Fibroblast of lung (primary cell): ENCODE data around the gene POLR2M. TPM values are rescaled to one million over a fixed set of nuclear protein-coding genes. Genes with fewer than 3 reads are reported as not detected.
A peak's percentile ranks its signal among the peaks of the same experiment; 100 is the strongest.

Experiments
- DNase-seq, 2 donors: peaks; one replicate each; pipeline versions ENCODE4 v3.0.0 to v3.0.0-alpha.2; 2010; ENCODE audit warnings: low read depth in 2 of 2
- H2AFZ ChIP-seq: 2 replicates; pipeline ENCODE4 v1.5.1; 2012; ENCODE audit warnings: low read length, control low read depth, inconsistent platforms
- H3K27ac ChIP-seq: 2 replicates; pipeline ENCODE4 v1.5.1; 2011; ENCODE audit warnings: low read length, control low read depth; ENCODE audit not compliant: insufficient read depth
- H3K27me3 ChIP-seq: 2 replicates; pipeline ENCODE4 v1.5.1; 2011; ENCODE audit warnings: mild to moderate bottlenecking, low read length; ENCODE audit not compliant: control insufficient read depth, insufficient read depth
- H3K36me3 ChIP-seq: 2 replicates; pipeline ENCODE4 v1.5.1; 2011; ENCODE audit warnings: low read length; ENCODE audit not compliant: control insufficient read depth, insufficient read depth
- H3K4me1 ChIP-seq: 2 replicates; pipeline ENCODE4 v1.5.1; 2011; ENCODE audit warnings: low read length; ENCODE audit not compliant: control insufficient read depth, insufficient read depth; ENCODE audit errors: extremely low read depth
- H3K4me2 ChIP-seq: 2 replicates; pipeline ENCODE4 v1.5.1; 2011; ENCODE audit warnings: low read length, control low read depth; ENCODE audit not compliant: insufficient read depth; ENCODE audit errors: extremely low read depth
- H3K4me3 ChIP-seq, 4 experiments: fragments of 200-600 bp in 1 of 4; sonication (generic) in 1 of 4; replicated peaks in 1 of 4; 2 replicates each; pipeline ENCODE4 v1.5.1; 2011 to 2016; ENCODE audit warnings: low read length in 4 of 4, low read depth in 3 of 4, mild to moderate bottlenecking in 3 of 4, control low read depth in 2 of 4, inconsistent platforms in 1 of 4, mixed read lengths in 1 of 4; ENCODE audit not compliant: insufficient read depth in 1 of 4; ENCODE audit errors: control extremely low read depth in 1 of 4
- H3K79me2 ChIP-seq: 2 replicates; pipeline ENCODE4 v1.5.1; 2012; ENCODE audit warnings: mild to moderate bottlenecking, low read length, inconsistent platforms; ENCODE audit not compliant: control insufficient read depth, insufficient read depth
- H3K9ac ChIP-seq: 2 replicates; pipeline ENCODE4 v1.5.1; 2011; ENCODE audit warnings: mild to moderate bottlenecking, low read length, control low read depth; ENCODE audit not compliant: insufficient read depth
- H3K9me3 ChIP-seq: 2 replicates; pipeline ENCODE4 v1.5.1; 2012; ENCODE audit warnings: low read depth, low read length; ENCODE audit not compliant: control insufficient read depth, insufficient read depth
- H4K20me1 ChIP-seq: 2 replicates; pipeline ENCODE4 v1.5.1; 2011; ENCODE audit warnings: low read length; ENCODE audit not compliant: control insufficient read depth, insufficient read depth; ENCODE audit errors: extremely low read depth
- CTCF ChIP-seq, 2 donors: IDR thresholded peaks in 1 of 2; conservative IDR thresholded peaks in 1 of 2; 1 replicate in 1 of 2; 2 replicates in 1 of 2; pipeline ENCODE4 v1.5.1; 2011 to 2012; ENCODE audit warnings: low read length in 2 of 2, control low read depth in 1 of 2, inconsistent platforms in 1 of 2, low read depth in 1 of 2, mild to moderate bottlenecking in 1 of 2
- EZH2 ChIP-seq: IDR thresholded peaks from 2 replicates; pipeline ENCODE4 v1.5.1; 2012; ENCODE audit warnings: low read length, control low read depth, mild to moderate bottlenecking; ENCODE audit errors: missing control alignments
- polyA plus RNA-seq, 2 donors: library from polyadenylated mRNA; depleted of rRNA in 1 of 2; stranded (reverse) in 1 of 2; unstranded in 1 of 2; fragments of >200 nt; gene quantifications; 2 replicates each; pipeline ENCODE4 v1.2.1, GENCODE V29; 2011 to 2012; ENCODE audit warnings: missing spikeins in 1 of 2
- total RNA-seq: library from RNA; depleted of rRNA; stranded (reverse); fragments of >200 nt; gene quantifications from 2 replicates; pipeline ENCODE4 v1.2.1, GENCODE V29; 2014

POLR2M gene
- total and polyA plus RNA-seq, 2 donors (not counting 1 experiment from before 2014, with no cell fraction given) = 70.8 to 287 TPM

DNA sequence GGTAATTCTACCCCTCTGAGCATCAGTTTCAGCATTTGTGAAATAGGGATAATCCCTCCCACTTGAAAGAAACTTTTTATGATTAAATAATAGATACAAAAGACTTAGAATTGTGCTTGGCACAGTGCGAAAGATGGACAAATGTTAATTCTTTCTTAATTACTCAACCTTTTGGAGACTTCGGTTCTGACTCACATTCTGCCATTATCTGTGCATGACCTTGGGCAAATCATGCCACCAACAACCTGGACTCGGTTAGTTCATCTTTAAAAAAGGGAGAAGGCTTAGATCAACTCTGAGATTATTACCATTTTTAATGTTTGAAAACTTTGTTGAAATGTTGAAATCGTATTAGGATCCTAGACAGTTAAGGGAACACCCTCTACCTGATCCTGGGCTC is 40.6 kb upstream of the POLR2M start:
- Histone ChIP-seq H3K27ac (no peak overlapping the region), H2AFZ (no peak overlapping the region), H4K20me1 (no peaks in the 10 kb centered on the region), H3K9me3 (no peaks in the 10 kb centered on the region), H3K9ac (no peak overlapping the region), H3K79me2 (no peaks in the 10 kb centered on the region), H3K36me3 (no peaks in the 10 kb centered on the region), H3K4me1 (no peaks in the 10 kb centered on the region), H3K4me2 (no peak overlapping the region), H3K4me3 (no peak overlapping the region), H3K27me3 (peaks cover 3% of the 10 kb centered on the region)
- no peak for DNase-seq
- TF ChIP-seq EZH2 (no peak), CTCF (conservative IDR thresholded peaks at IDR 0.05 in 1 of 2, IDR thresholded peaks at IDR 0.05 in 1 of 2; ENCODE audit: low read depth in 1 of 2, low read length in 2 of 2) (no peak)

GRCh38 chr15:57667171-57667849 is 39.2 kb upstream of the POLR2M start:
- Histone ChIP-seq H3K4me2 (peak overlapping the region; percentile 42), H3K4me1 (no peaks in the 10 kb centered on the region), H3K79me2 (no peaks in the 10 kb centered on the region), H3K27me3 (no peaks in the 10 kb centered on the region), H3K9ac (no peak overlapping the region), H3K36me3 (no peaks in the 10 kb centered on the region), H3K9me3 (no peaks in the 10 kb centered on the region), H4K20me1 (no peaks in the 10 kb centered on the region), H3K4me3 (no peak overlapping the region), H2AFZ (no peak overlapping the region), H3K27ac (no peak overlapping the region)
- DNase-seq = peak; percentile 79
- TF ChIP-seq CTCF (conservative IDR thresholded peaks at IDR 0.05 in 1 of 2, IDR thresholded peaks at IDR 0.05 in 1 of 2; ENCODE audit: low read depth in 1 of 2, low read length in 2 of 2) (peak; percentile 54 to 68), EZH2 (no peak)

GRCh38 chr15:57668016-57668415 is 38.5 kb upstream of the POLR2M start:
- TF ChIP-seq EZH2 = no peak
- TF ChIP-seq CTCF (conservative IDR thresholded peaks at IDR 0.05 in 1 of 2, IDR thresholded peaks at IDR 0.05 in 1 of 2; ENCODE audit: low read depth in 1 of 2, low read length in 2 of 2) = no peak
- no peaks in the 10 kb centered on the region for H4K20me1 ChIP-seq
- no peak for DNase-seq
- no peaks in the 10 kb centered on the region for H3K4me1 ChIP-seq
- no peaks in the 10 kb centered on the region for H3K9me3 ChIP-seq
- H3K9ac ChIP-seq = no peak overlapping the region
- H3K27ac ChIP-seq = no peak overlapping the region
- H3K36me3 ChIP-seq = no peaks in the 10 kb centered on the region
- no peak overlapping the region for H3K4me2 ChIP-seq
- no peak overlapping the region for H3K4me3 ChIP-seq
- no peaks in the 10 kb centered on the region for H3K79me2 ChIP-seq
- no peak overlapping the region for H2AFZ ChIP-seq
- no peaks in the 10 kb centered on the region for H3K27me3 ChIP-seq
